Thoracic aorta endothelial cell (primary cell): Measurements from ENCODE around the gene SIPA1. TPM values are rescaled to one million over a fixed set of nuclear protein-coding genes. Genes with fewer than 3 reads are reported as not detected.

Source experiments
- small RNA-seq: library from RNA; depleted of rRNA; stranded (forward); fragments of <200 nt; gene quantifications from one replicate; pipeline ENCODE3, GENCODE V24; 2012
- total RNA-seq: library from RNA; depleted of rRNA; stranded (reverse); fragments of >200 nt; gene quantifications from 2 replicates; pipeline ENCODE4 v1.2.3, GENCODE V29; 2012

SIPA1 gene
- 36.4 and 56.9 TPM in 2 replicates for total RNA-seq

GRCh38 chr11:65637794-65638419, at the start of gene SIPA1:
SIPA1 (plus strand) TSS chr11:65638101; CDS start chr11:65640922, 2,821 bp downstream.

GRCh38 chr11:65595543-65596281, 42.2 kb upstream of the SIPA1 start, which contains the start of gene KCNK7:
KCNK7 (minus strand) TSS chr11:65595800; CDS start chr11:65595772, 28 bp downstream.

GRCh38 chr11:65615229-65615949, 22.5 kb upstream of the SIPA1 start, which contains the start of gene PCNX3:
PCNX3 (plus strand) TSS chr11:65615776; CDS start chr11:65616312, 536 bp downstream.

DNA sequence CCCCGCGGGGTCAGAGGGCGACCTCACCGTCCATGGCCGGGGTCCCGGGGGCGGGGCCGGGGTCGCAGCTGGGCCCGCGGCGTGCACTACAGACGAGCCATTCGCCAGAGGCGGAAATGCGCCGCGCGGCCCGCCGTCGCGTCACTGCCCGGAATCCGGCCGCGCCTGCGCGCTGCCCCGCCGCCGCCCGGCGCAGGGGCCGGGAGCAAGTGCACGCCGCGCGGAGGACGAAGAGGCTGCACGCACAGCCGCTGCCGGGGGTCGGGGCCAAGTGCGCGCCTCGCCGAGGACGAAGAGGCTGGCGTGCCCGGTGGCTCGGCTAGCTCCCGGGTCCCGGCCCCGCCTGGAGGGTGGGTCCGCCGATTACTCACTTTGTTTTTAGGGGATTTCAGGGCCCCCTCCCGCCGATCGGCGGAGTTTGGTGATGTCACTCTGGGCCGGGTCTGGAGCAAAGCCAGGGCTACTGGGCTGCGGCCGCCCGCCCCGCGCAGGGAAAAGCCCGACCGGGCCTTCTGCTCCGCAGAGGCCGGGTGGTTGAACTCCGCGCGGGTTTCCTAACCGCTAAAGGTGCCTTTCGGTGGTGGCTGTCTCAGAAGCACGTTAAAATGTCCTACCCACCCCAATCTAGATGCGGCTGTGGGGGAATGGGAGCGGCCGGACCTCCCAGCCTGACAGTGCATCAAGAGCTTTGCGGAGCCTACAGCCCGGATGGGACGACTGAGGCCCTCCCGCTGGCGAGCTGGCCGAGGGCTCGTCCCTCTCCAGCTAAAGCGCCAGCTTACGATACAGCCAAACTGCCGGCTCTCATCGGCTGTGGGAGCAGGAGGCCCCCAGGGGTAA, 25.1 kb downstream of the SIPA1 start, which contains the start of gene RELA:
TSS of gene RELA (minus strand) at position 118 of the 840 bp plus-strand sequence. CDS start at position 34, 84 bp downstream.

Small RNA genes lying within 50 kb of the gene (small RNA-seq; reads per million reads assigned to genes)
- gene MIR4489 = 0.91 reads per million, percentile 15 among the genes with 10 or more reads in this experiment
- not detected for gene MIR4690
- not detected for gene RN7SL309P

Other genes starting within 250 kb of the SIPA1 start
- gene NEAT1, start 215.3 kb upstream of the SIPA1 start, total RNA-seq = 374 and 513 TPM in 2 replicates
- 8,473 and 10,964 TPM in 2 replicates for gene MALAT1, start 139.1 kb upstream of the SIPA1 start, total RNA-seq
- gene SCYL1, start 113.0 kb upstream of the SIPA1 start, total RNA-seq = 62.0 and 67.9 TPM in 2 replicates
- gene LTBP3, start 79.7 kb upstream of the SIPA1 start, total RNA-seq = 20.5 and 26.1 TPM in 2 replicates
- gene ZNRD2, start 67.6 kb upstream of the SIPA1 start, total RNA-seq = 45.3 and 55.4 TPM in 2 replicates
- gene FAM89B, start 65.6 kb upstream of the SIPA1 start, total RNA-seq = 12.6 and 15.7 TPM in 2 replicates
- 21.0 and 27.2 TPM in 2 replicates for gene EHBP1L1, start 62.0 kb upstream of the SIPA1 start, total RNA-seq
- gene KCNK7, start 42.3 kb upstream of the SIPA1 start, total RNA-seq = 0.14 and 0.40 TPM in 2 replicates
- 92.1 and 93.2 TPM in 2 replicates for gene MAP3K11, start 23.9 kb upstream of the SIPA1 start, total RNA-seq
- 30.6 and 37.7 TPM in 2 replicates for gene PCNX3, start 22.3 kb upstream of the SIPA1 start, total RNA-seq
- gene RELA, start 24.8 kb downstream of the SIPA1 start, total RNA-seq = 48.1 and 53.8 TPM in 2 replicates
- gene KAT5, start 74.2 kb downstream of the SIPA1 start, total RNA-seq = 28.1 and 31.3 TPM in 2 replicates
- gene RNASEH2C, start 82.7 kb downstream of the SIPA1 start, total RNA-seq = 46.4 and 60.7 TPM in 2 replicates
- gene AP5B1, start 142.9 kb downstream of the SIPA1 start, total RNA-seq = 12.8 and 17.4 TPM in 2 replicates
- gene OVOL1, start 149.0 kb downstream of the SIPA1 start, total RNA-seq = not detected in 2 replicates
- 0.13 and 0.86 TPM in 2 replicates for gene SNX32, start 195.9 kb downstream of the SIPA1 start, total RNA-seq
- 1,176 and 1,575 TPM in 2 replicates for gene CFL1, start 220.1 kb downstream of the SIPA1 start, total RNA-seq
- 46.9 and 49.3 TPM in 2 replicates for gene MUS81, start 222.3 kb downstream of the SIPA1 start, total RNA-seq
- gene EFEMP2, start 234.7 kb downstream of the SIPA1 start, total RNA-seq = 18.9 and 22.0 TPM in 2 replicates
- not detected in 2 replicates for gene CTSW, start 241.7 kb downstream of the SIPA1 start, total RNA-seq